Measurements from ENCODE around the gene SCUBE3.

- TF ChIP-seq EZH2 (IDR thresholded peaks at IDR 0.05; ENCODE audit: low read depth, low read length, severe bottlenecking) (no peak), POLR2A (IDR thresholded peaks at IDR 0.05; ENCODE audit: control extremely low read depth in 1 of 2, low read depth in 2 of 2, low read length in 2 of 2) (no peak), RXRA (IDR thresholded peaks at IDR 0.05; ENCODE audit: insufficient read depth, low read depth, low read length) (no peak), BRCA1 (IDR thresholded peaks at IDR 0.05; ENCODE audit: low read depth, low read length) (no peak)
- TF ChIP-seq, protein P1, sequence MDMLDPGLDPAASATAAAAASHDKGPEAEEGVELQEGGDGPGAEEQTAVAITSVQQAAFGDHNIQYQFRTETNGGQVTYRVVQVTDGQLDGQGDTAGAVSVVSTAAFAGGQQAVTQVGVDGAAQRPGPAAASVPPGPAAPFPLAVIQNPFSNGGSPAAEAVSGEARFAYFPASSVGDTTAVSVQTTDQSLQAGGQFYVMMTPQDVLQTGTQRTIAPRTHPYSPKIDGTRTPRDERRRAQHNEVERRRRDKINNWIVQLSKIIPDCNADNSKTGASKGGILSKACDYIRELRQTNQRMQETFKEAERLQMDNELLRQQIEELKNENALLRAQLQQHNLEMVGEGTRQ (IDR thresholded peaks at IDR 0.05; ENCODE audit: low read length), result no peak
These were observed 3.4 kb downstream of the SCUBE3 start for GRCh38 chr6:35216851-35217811.

Data from H1 (cell line).